ENCODE measurements around the gene UTP11.

DNA sequence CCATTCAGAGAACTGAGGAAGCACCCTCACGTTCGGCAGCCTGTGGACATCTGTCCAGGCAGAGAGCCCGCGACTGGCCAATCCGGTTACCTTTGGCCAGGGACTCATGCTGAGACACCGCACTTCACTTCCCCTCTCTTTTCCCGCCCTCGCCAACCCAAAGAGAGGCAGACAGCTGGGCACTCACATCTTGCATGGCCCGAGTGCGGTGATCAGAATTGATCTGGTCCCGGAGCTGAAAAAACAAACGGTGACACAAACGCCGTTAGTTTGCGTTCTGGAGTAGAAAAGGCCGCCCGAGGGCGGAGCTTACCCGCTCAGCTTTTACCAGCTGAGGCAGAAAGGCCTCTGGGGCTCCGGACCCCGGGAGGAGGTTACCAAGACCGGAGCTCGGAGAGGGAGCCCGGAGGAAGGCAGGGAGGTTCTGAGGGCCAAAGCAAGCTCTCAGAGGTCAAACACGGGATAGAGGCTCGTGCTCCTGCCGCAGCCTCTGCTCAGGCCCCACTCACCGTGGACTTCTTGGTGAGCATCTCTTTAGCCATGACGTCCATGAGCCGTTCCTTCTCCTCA, 23.1 kb upstream of the UTP11 start:
- TF ChIP-seq, protein P1, sequence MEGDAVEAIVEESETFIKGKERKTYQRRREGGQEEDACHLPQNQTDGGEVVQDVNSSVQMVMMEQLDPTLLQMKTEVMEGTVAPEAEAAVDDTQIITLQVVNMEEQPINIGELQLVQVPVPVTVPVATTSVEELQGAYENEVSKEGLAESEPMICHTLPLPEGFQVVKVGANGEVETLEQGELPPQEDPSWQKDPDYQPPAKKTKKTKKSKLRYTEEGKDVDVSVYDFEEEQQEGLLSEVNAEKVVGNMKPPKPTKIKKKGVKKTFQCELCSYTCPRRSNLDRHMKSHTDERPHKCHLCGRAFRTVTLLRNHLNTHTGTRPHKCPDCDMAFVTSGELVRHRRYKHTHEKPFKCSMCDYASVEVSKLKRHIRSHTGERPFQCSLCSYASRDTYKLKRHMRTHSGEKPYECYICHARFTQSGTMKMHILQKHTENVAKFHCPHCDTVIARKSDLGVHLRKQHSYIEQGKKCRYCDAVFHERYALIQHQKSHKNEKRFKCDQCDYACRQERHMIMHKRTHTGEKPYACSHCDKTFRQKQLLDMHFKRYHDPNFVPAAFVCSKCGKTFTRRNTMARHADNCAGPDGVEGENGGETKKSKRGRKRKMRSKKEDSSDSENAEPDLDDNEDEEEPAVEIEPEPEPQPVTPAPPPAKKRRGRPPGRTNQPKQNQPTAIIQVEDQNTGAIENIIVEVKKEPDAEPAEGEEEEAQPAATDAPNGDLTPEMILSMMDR (IDR thresholded peaks at IDR 0.05; ENCODE audit: poor library complexity, severe bottlenecking), result no peak
- TF ChIP-seq EP300 (conservative IDR thresholded peaks at IDR 0.05; ENCODE audit: poor library complexity, severe bottlenecking) (no peak), MXI1 (conservative IDR thresholded peaks at IDR 0.05; ENCODE audit: poor library complexity, severe bottlenecking) (no peak), EZH2 (IDR thresholded peaks at IDR 0.05; ENCODE audit: borderline replicate concordance, insufficient read depth, low read length, poor library complexity, severe bottlenecking) (no peak), POLR2AphosphoS5 (IDR thresholded peaks at IDR 0.05) (no peak), SMC3 (conservative IDR thresholded peaks at IDR 0.05; ENCODE audit: poor library complexity) (no peak), TAF1 (IDR thresholded peaks at IDR 0.05; ENCODE audit: low read depth) (no peak), RAD21 (conservative IDR thresholded peaks at IDR 0.05) (no peak)
- TF ChIP-seq, protein P2, sequence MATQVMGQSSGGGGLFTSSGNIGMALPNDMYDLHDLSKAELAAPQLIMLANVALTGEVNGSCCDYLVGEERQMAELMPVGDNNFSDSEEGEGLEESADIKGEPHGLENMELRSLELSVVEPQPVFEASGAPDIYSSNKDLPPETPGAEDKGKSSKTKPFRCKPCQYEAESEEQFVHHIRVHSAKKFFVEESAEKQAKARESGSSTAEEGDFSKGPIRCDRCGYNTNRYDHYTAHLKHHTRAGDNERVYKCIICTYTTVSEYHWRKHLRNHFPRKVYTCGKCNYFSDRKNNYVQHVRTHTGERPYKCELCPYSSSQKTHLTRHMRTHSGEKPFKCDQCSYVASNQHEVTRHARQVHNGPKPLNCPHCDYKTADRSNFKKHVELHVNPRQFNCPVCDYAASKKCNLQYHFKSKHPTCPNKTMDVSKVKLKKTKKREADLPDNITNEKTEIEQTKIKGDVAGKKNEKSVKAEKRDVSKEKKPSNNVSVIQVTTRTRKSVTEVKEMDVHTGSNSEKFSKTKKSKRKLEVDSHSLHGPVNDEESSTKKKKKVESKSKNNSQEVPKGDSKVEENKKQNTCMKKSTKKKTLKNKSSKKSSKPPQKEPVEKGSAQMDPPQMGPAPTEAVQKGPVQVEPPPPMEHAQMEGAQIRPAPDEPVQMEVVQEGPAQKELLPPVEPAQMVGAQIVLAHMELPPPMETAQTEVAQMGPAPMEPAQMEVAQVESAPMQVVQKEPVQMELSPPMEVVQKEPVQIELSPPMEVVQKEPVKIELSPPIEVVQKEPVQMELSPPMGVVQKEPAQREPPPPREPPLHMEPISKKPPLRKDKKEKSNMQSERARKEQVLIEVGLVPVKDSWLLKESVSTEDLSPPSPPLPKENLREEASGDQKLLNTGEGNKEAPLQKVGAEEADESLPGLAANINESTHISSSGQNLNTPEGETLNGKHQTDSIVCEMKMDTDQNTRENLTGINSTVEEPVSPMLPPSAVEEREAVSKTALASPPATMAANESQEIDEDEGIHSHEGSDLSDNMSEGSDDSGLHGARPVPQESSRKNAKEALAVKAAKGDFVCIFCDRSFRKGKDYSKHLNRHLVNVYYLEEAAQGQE (IDR thresholded peaks at IDR 0.05; ENCODE audit: borderline replicate concordance), result no peak
